ENCODE results near the gene PRR15.

- TF ChIP-seq CTCF (IDR thresholded peaks at IDR 0.05; ENCODE audit: borderline replicate concordance, extremely low read depth, low read length, poor library complexity, severe bottlenecking) (no peak), EZH2 (IDR thresholded peaks at IDR 0.05; ENCODE audit: borderline replicate concordance, low read depth, low read length, severe bottlenecking) (no peak)
Observed at GRCh38 chr7:29518616-29519015, 45.0 kb upstream of the PRR15 start.

All from DND-41 (cell line).